IPS DF 6.9 (cell line): ENCODE measurements around the gene ADGRB3.

Experiments
- DNase-seq: peaks from one replicate; pipeline ENCODE4 v3.0.0-alpha.2; 2013; ENCODE audit warnings: low read depth, low spot score
- H3K27ac ChIP-seq: one replicate; pipeline ENCODE4 v1.5.1; 2013; ENCODE audit warnings: low read length, control low read depth
- H3K27me3 ChIP-seq: 2 replicates; pipeline ENCODE4 v1.6.1; 2013; ENCODE audit warnings: mild to moderate bottlenecking, low read length; ENCODE audit not compliant: control insufficient read depth, insufficient read depth
- H3K36me3 ChIP-seq: 2 replicates; pipeline ENCODE4 v1.6.1; 2013; ENCODE audit warnings: low read length; ENCODE audit not compliant: control insufficient read depth, insufficient read depth
- H3K4me1 ChIP-seq: 2 replicates; pipeline ENCODE4 v1.6.1; 2013; ENCODE audit warnings: low read length; ENCODE audit not compliant: control insufficient read depth, insufficient read depth
- H3K4me3 ChIP-seq: 2 replicates; pipeline ENCODE4 v1.5.1; 2013; ENCODE audit warnings: mild to moderate bottlenecking, low read length
- H3K9me3 ChIP-seq: 2 replicates; pipeline ENCODE4 v1.6.1; 2013; ENCODE audit warnings: low read length, inconsistent platforms; ENCODE audit not compliant: control insufficient read depth, insufficient read depth
- WGBS: extraction: QIAGEN DNeasy Blood & Tissue Kit; methylation state at CpG from one replicate; pipeline ENCODE4 v1.1.7; 2013; ENCODE audit warnings: mixed read lengths, missing lambda C conversion rate; ENCODE audit not compliant: insufficient read length, insufficient coverage; 5-methylcytosine and 5-hydroxymethylcytosine counted together

Gene ADGRB3

GRCh38 chr6:69246983-69247382 is 611.9 kb downstream of the ADGRB3 start:
- Histone ChIP-seq H3K9me3 (no peaks in the 10 kb centered on the region), H3K4me1 (no peaks in the 10 kb centered on the region), H3K27me3 (no peaks in the 10 kb centered on the region), H3K36me3 (no peaks in the 10 kb centered on the region), H3K27ac (no peak overlapping the region), H3K4me3 (no peak overlapping the region)
- DNase-seq: no peak
- no CpG with 5 or more reads among the region's 2 CpGs for WGBS

- Histone ChIP-seq H3K4me1 (0 out of 2 replicates have a peak, but pooled peaks cover 1% of the 10 kb centered on the region), H3K9me3 (no peaks in the 10 kb centered on the region), H3K4me3 (no peak overlapping the region), H3K36me3 (no peaks in the 10 kb centered on the region), H3K27me3 (no peaks in the 10 kb centered on the region), H3K27ac (no peak overlapping the region)
- no CpG with 5 or more reads among the region's 2 CpGs for WGBS
- DNase-seq: no peak
Observed at GRCh38 chr6:69261010-69261409, 625.9 kb downstream of the ADGRB3 start.

GRCh38 chr6:69263297-69263696 is 628.2 kb downstream of the ADGRB3 start:
- Histone ChIP-seq H3K27ac (no peak overlapping the region), H3K36me3 (no peaks in the 10 kb centered on the region), H3K9me3 (no peaks in the 10 kb centered on the region), H3K4me1 (0 out of 2 replicates have a peak, but pooled peaks cover 1% of the 10 kb centered on the region), H3K4me3 (no peak overlapping the region), H3K27me3 (no peaks in the 10 kb centered on the region)
- no CpG with 5 or more reads among the region's 2 CpGs for WGBS
- DNase-seq: no peak

GRCh38 chr6:69265090-69265489 is 630.0 kb downstream of the ADGRB3 start:
- Histone ChIP-seq H3K36me3 (no peaks in the 10 kb centered on the region), H3K27me3 (no peaks in the 10 kb centered on the region), H3K4me3 (no peak overlapping the region), H3K4me1 (0 out of 2 replicates have a peak, but pooled peaks cover 1% of the 10 kb centered on the region), H3K27ac (no peak overlapping the region), H3K9me3 (no peaks in the 10 kb centered on the region)
- WGBS: no CpG with 5 or more reads among the region's 2 CpGs
- no peak for DNase-seq

GRCh38 chr6:69265706-69266105 is 630.6 kb downstream of the ADGRB3 start:
- Histone ChIP-seq H3K27me3 (no peaks in the 10 kb centered on the region), H3K4me1 (0 out of 2 replicates have a peak, but pooled peaks cover 1% of the 10 kb centered on the region), H3K4me3 (no peak overlapping the region), H3K36me3 (no peaks in the 10 kb centered on the region), H3K9me3 (no peaks in the 10 kb centered on the region), H3K27ac (no peak overlapping the region)
- no CpG with 5 or more reads among the region's 1 CpG for WGBS
- DNase-seq: no peak

GRCh38 chr6:69276204-69276603 is 641.1 kb downstream of the ADGRB3 start:
- H3K27ac ChIP-seq: no peak overlapping the region
- no peaks in the 10 kb centered on the region for H3K27me3 ChIP-seq
- H3K9me3 ChIP-seq: no peaks in the 10 kb centered on the region
- no peaks in the 10 kb centered on the region for H3K4me1 ChIP-seq
- H3K4me3 ChIP-seq: no peak overlapping the region
- no peaks in the 10 kb centered on the region for H3K36me3 ChIP-seq
- no peak for DNase-seq

- DNase-seq: no peak
- H3K9me3 ChIP-seq: no peaks in the 10 kb centered on the region
- H3K27ac ChIP-seq: no peak overlapping the region
- WGBS: no CpG with 5 or more reads among the region's 4 CpGs
- H3K27me3 ChIP-seq: no peaks in the 10 kb centered on the region
- H3K4me1 ChIP-seq: no peaks in the 10 kb centered on the region
- no peaks in the 10 kb centered on the region for H3K36me3 ChIP-seq
- H3K4me3 ChIP-seq: no peak overlapping the region
Observed at GRCh38 chr6:69279805-69280204, 644.7 kb downstream of the ADGRB3 start.

- Histone ChIP-seq H3K27me3 (no peaks in the 10 kb centered on the region), H3K9me3 (no peaks in the 10 kb centered on the region)
- DNase-seq: no peak
Observed at GRCh38 chr6:69280858-69281257, 645.8 kb downstream of the ADGRB3 start.

GRCh38 chr6:69284176-69284730 is 649.2 kb downstream of the ADGRB3 start:
- WGBS: no CpG with 5 or more reads among the region's 7 CpGs
- DNase-seq: no peak

More at GRCh38 chr6:69280858-69281257, 645.8 kb downstream of the ADGRB3 start:
- no peak overlapping the region for H3K27ac ChIP-seq
- no CpG with 5 or more reads among the region's 1 CpG for WGBS
- H3K36me3 ChIP-seq: no peaks in the 10 kb centered on the region
- no peaks in the 10 kb centered on the region for H3K4me1 ChIP-seq
- H3K4me3 ChIP-seq: no peak overlapping the region

GRCh38 chr6:69285054-69285453 is 650.0 kb downstream of the ADGRB3 start:
- no peaks in the 10 kb centered on the region for H3K9me3 ChIP-seq
- no peak overlapping the region for H3K27ac ChIP-seq
- DNase-seq: no peak
- no peaks in the 10 kb centered on the region for H3K4me1 ChIP-seq
- no peaks in the 10 kb centered on the region for H3K27me3 ChIP-seq
- no peaks in the 10 kb centered on the region for H3K36me3 ChIP-seq
- WGBS: no CpG with 5 or more reads among the region's 2 CpGs
- no peak overlapping the region for H3K4me3 ChIP-seq

More at GRCh38 chr6:69284176-69284730, 649.2 kb downstream of the ADGRB3 start:
- Histone ChIP-seq H3K27me3 (no peaks in the 10 kb centered on the region), H3K36me3 (no peaks in the 10 kb centered on the region), H3K27ac (no peak overlapping the region), H3K4me3 (no peak overlapping the region), H3K9me3 (no peaks in the 10 kb centered on the region), H3K4me1 (no peaks in the 10 kb centered on the region)

- WGBS: no CpG with 5 or more reads among the region's 2 CpGs
Observed at GRCh38 chr6:69286331-69286730, 651.2 kb downstream of the ADGRB3 start.

More at GRCh38 chr6:69286331-69286730, 651.2 kb downstream of the ADGRB3 start:
- H3K4me1 ChIP-seq: no peaks in the 10 kb centered on the region
- no peaks in the 10 kb centered on the region for H3K27me3 ChIP-seq
- no peak for DNase-seq
- no peak overlapping the region for H3K27ac ChIP-seq
- no peaks in the 10 kb centered on the region for H3K36me3 ChIP-seq
- no peaks in the 10 kb centered on the region for H3K9me3 ChIP-seq
- H3K4me3 ChIP-seq: no peak overlapping the region
